Mammary epithelial cell (primary cell): ENCODE measurements around the gene EMSY.

Experiments
- EZH2 ChIP-seq: IDR thresholded peaks from 2 replicates; pipeline ENCODE4 v1.6.1; 2012; ENCODE audit warnings: low read length, inconsistent platforms, borderline replicate concordance
- TF ChIP-seq, protein P1 (sequence below), 2 donors: IDR thresholded peaks in 1 of 2; conservative IDR thresholded peaks in 1 of 2; 2 replicates each; pipeline ENCODE4 v1.5.1; 2011 to 2012; ENCODE audit warnings: inconsistent platforms in 2 of 2, low read length in 2 of 2, mild to moderate bottlenecking in 2 of 2, control low read depth in 1 of 2, low read depth in 1 of 2; ENCODE audit not compliant: insufficient read depth in 1 of 2; ENCODE audit errors: extremely low read depth in 1 of 2

DNA sequence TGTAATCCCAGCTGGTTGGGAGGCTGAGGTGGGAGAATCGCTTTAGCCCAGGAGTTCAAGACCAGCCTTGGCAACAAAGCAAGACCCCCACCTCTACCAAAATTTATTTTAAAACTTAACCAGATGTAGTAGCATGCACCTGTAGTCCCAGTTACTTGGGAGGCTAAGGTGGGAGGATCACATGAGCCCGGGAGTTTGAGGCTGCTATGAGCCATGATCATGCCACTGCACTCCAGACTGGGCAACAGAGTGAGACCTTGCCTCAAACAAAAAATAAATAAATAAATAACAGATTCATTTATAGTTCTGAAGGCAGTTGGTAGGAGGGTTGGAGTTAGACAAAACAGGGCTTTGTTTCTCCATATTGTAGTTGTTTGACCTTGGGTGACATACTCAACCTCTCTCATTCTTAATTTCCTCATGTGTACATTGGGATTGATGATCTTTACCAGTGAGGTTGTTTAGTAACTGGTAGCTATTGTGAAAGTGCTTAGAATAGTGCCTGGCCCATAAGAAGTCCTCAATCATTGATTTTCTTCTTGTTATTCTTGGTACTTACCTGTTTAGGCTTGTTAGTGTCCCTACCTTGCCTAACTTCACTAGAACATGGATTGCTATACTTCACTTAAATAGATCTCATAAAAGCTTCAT, 79.1 kb downstream of the EMSY start:
- TF ChIP-seq, protein P1, sequence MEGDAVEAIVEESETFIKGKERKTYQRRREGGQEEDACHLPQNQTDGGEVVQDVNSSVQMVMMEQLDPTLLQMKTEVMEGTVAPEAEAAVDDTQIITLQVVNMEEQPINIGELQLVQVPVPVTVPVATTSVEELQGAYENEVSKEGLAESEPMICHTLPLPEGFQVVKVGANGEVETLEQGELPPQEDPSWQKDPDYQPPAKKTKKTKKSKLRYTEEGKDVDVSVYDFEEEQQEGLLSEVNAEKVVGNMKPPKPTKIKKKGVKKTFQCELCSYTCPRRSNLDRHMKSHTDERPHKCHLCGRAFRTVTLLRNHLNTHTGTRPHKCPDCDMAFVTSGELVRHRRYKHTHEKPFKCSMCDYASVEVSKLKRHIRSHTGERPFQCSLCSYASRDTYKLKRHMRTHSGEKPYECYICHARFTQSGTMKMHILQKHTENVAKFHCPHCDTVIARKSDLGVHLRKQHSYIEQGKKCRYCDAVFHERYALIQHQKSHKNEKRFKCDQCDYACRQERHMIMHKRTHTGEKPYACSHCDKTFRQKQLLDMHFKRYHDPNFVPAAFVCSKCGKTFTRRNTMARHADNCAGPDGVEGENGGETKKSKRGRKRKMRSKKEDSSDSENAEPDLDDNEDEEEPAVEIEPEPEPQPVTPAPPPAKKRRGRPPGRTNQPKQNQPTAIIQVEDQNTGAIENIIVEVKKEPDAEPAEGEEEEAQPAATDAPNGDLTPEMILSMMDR (conservative IDR thresholded peaks at IDR 0.05 in 1 of 2, IDR thresholded peaks at IDR 0.05 in 1 of 2; ENCODE audit: extremely low read depth in 1 of 2, insufficient read depth in 1 of 2, low read depth in 1 of 2, low read length in 2 of 2): no peak
- no peak for TF ChIP-seq EZH2
